ENCODE results near the gene ULK3. TPM values are rescaled to one million over a fixed set of nuclear protein-coding genes. Genes with fewer than 3 reads are reported as not detected.
A peak's percentile ranks its signal among the peaks of the same experiment; 100 is the strongest.

Gene ULK3
- total and polyA plus RNA-seq, 2 of the 4 experiments (the other 2 are of a cell fraction) = 11.8 to 22.7 TPM

- Histone ChIP-seq H4K5ac (ENCODE audit: low read depth, low read length) (no peak within 1 kb of the TSS), H3K4me2 (ENCODE audit: low read depth, low read length) (no peak within 1 kb of the TSS)
- POLR2A ChIA-PET (ENCODE audit: unreplicated experiment) = no interaction called here
Measured at GRCh38 chr15:74812533-74812932, 30.4 kb downstream of the ULK3 start, which contains the start of gene LMAN1L. LMAN1L (plus strand) TSS chr15:74812835; CDS start chr15:74812855, 20 bp downstream.

More at GRCh38 chr15:74812533-74812932, 30.4 kb downstream of the ULK3 start, which contains the start of gene LMAN1L:
- no peak within 1 kb of the TSS for H3K9ac ChIP-seq (ENCODE audit: low read depth, low read length)
- H4K8ac ChIP-seq (ENCODE audit: low read depth in 2 of 2, low read length in 2 of 2) = no peak within 1 kb of the TSS
- dilution Hi-C loops (cut with HindIII; ENCODE audit: low sequenced_read_pairs, unreplicated experiment) = no loop called here
- peaks cover 3% of the 10 kb centered on the region; the same call in 1 of the 2 replicates for H3K27me3 ChIP-seq (ENCODE audit: control insufficient read depth, insufficient read depth, low read length)
- TF ChIP-seq RFX5 (IDR thresholded peaks at IDR 0.05; ENCODE audit: low read depth, low read length) (no peak), USF2 (IDR thresholded peaks at IDR 0.05; ENCODE audit: low read depth, low read length) (no peak), CTCF (conservative IDR thresholded peaks at IDR 0.05; ENCODE audit: low read depth, low read length) (no peak), MXI1 (IDR thresholded peaks at IDR 0.05; ENCODE audit: borderline replicate concordance, low read depth, low read length) (no peak), MAZ (IDR thresholded peaks at IDR 0.05; ENCODE audit: borderline replicate concordance, low read depth, low read length) (no peak), NFE2L2 (IDR thresholded peaks at IDR 0.05; ENCODE audit: low read depth, low read length) (no peak), POLR2A (IDR thresholded peaks at IDR 0.05; ENCODE audit: low read depth, low read length) (no peak), CEBPB (IDR thresholded peaks at IDR 0.05; ENCODE audit: low read depth, low read length) (no peak), CHD1 (IDR thresholded peaks at IDR 0.05; ENCODE audit: low read depth, low read length) (no peak), FOS (IDR thresholded peaks at IDR 0.05; ENCODE audit: low read depth, low read length) (no peak)
- intact Hi-C loops (cut with micrococcal nuclease) = no loop called here
- H3K27ac ChIP-seq (ENCODE audit: insufficient read depth, low read length) = no peak within 1 kb of the TSS
- BruUV-seq (replicated peaks) = no TSS peak
- H2AK9ac ChIP-seq (replicated peaks; ENCODE audit: low read depth, low read length, poor library complexity) = no peak within 1 kb of the TSS
- 40% methylated on average over 1 of the region's 12 CpGs; no CpG with 5 or more reads in 1 of the 2 experiments for WGBS, 2 experiments (ENCODE audit: extremely low coverage in 2 of 2, insufficient read length in 1 of 2)
- H3K4me3 ChIP-seq (ENCODE audit: insufficient read depth, low read depth, low read length) = no peak within 1 kb of the TSS
- DNase-seq = no peak
- no peaks in the 10 kb centered on the region for H3K36me3 ChIP-seq (ENCODE audit: control insufficient read depth, insufficient read depth, low read length)
- no peak within 1 kb of the TSS for H3K56ac ChIP-seq (ENCODE audit: extremely low read depth, insufficient read depth, low read length)
- peak within 1 kb of the TSS; percentile 46 for H2AFZ ChIP-seq (replicated peaks; ENCODE audit: low read length, poor library complexity)
- CTCF ChIA-PET = no interaction called here
- no peak within 1 kb of the TSS for H2BK120ac ChIP-seq (ENCODE audit: low read depth, low read length)
- H4K20me1 ChIP-seq (ENCODE audit: insufficient read depth, low read length) = peaks cover 5% of the 10 kb centered on the region; the same call in 1 of the 2 replicates
- H2BK20ac ChIP-seq (ENCODE audit: low read depth, low read length) = no peak within 1 kb of the TSS
- peaks cover 5% of the 10 kb centered on the region for H3K9me1 ChIP-seq (ENCODE audit: insufficient read depth, low read length)
- H3K9me3 ChIP-seq (ENCODE audit: control insufficient read depth, insufficient read depth, low read length) = no peaks in the 10 kb centered on the region
- no peak for ATAC-seq (ENCODE audit: low read depth)
- no peak within 1 kb of the TSS for H2BK15ac ChIP-seq (ENCODE audit: low read depth, low read length)
- no peak within 1 kb of the TSS for H2BK5ac ChIP-seq (ENCODE audit: low read depth, low read length, poor library complexity, severe bottlenecking)
- no peak within 1 kb of the TSS for H3K18ac ChIP-seq (ENCODE audit: low read depth, low read length)
- H4K91ac ChIP-seq (ENCODE audit: insufficient read depth, low read depth, low read length) = no peak within 1 kb of the TSS
- no peaks in the 10 kb centered on the region; a peak in 1 of 4 replicates for H3K79me1 ChIP-seq (ENCODE audit: low read depth in 1 of 2, low read length in 2 of 2)
- no peak within 1 kb of the TSS for H2AK5ac ChIP-seq (ENCODE audit: low read depth, low read length)
- no peak within 1 kb of the TSS for H3K4ac ChIP-seq (ENCODE audit: low read depth, low read length)
- H3K23ac ChIP-seq (ENCODE audit: low read depth, low read length) = no peak within 1 kb of the TSS
- H3K4me1 ChIP-seq (ENCODE audit: control insufficient read depth, insufficient read depth, low read length) = no peaks in the 10 kb centered on the region
- in situ Hi-C loops (cut with MboI; ENCODE audit: low sequenced_read_pairs) = no loop called here
- H3K14ac ChIP-seq (replicated peaks; ENCODE audit: low read depth, low read length) = no peak within 1 kb of the TSS

All from IMR-90 (cell line).